Measurements from ENCODE around the gene NOS1AP. TPM values are rescaled to one million over a fixed set of nuclear protein-coding genes. Genes with fewer than 3 reads are reported as not detected.
A peak's percentile ranks its signal among the peaks of the same experiment; 100 is the strongest.

The NOS1AP gene
- total RNA-seq, 1 donor from 2014 or later = 4.9 TPM

DNA sequence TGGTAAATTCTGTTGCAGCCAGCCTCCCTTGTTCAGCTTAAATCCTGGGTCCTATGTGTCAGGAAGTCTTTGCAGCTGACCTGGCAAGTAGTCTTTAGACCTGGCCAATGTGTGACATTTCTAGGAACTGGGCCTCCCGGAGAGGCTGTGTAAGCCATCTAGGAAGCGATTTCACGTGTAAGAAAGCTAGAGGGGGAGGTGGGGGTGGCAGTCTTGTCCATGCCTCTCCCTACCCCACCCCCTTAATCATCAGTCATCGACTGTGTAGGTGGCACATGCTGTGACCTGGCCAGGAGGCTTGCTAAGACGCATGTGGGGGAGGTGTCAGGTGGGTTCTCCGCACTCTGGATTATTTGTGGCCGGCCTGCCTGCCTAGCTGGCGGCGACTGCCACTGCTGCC lies 320.5 kb downstream of the NOS1AP start:
- ATAC-seq (no peak), DNase-seq (no peak)
- TF ChIP-seq, protein P1, sequence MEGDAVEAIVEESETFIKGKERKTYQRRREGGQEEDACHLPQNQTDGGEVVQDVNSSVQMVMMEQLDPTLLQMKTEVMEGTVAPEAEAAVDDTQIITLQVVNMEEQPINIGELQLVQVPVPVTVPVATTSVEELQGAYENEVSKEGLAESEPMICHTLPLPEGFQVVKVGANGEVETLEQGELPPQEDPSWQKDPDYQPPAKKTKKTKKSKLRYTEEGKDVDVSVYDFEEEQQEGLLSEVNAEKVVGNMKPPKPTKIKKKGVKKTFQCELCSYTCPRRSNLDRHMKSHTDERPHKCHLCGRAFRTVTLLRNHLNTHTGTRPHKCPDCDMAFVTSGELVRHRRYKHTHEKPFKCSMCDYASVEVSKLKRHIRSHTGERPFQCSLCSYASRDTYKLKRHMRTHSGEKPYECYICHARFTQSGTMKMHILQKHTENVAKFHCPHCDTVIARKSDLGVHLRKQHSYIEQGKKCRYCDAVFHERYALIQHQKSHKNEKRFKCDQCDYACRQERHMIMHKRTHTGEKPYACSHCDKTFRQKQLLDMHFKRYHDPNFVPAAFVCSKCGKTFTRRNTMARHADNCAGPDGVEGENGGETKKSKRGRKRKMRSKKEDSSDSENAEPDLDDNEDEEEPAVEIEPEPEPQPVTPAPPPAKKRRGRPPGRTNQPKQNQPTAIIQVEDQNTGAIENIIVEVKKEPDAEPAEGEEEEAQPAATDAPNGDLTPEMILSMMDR (IDR thresholded peaks at IDR 0.05) = no peak
- Histone ChIP-seq H3K4me3 (no peak overlapping the region), H3K9me3 (no peaks in the 10 kb centered on the region), H3K27me3 (no peaks in the 10 kb centered on the region), H3K36me3 (no peaks in the 10 kb centered on the region), H3K4me1 (no peaks in the 10 kb centered on the region), H3K27ac (no peak overlapping the region)
- intact Hi-C loops (cut with DNase I) = loop anchor here (10.0 kb wide), 1 partner anchor 335 kb away; no protein-coding TSS in a partner anchor

DNA sequence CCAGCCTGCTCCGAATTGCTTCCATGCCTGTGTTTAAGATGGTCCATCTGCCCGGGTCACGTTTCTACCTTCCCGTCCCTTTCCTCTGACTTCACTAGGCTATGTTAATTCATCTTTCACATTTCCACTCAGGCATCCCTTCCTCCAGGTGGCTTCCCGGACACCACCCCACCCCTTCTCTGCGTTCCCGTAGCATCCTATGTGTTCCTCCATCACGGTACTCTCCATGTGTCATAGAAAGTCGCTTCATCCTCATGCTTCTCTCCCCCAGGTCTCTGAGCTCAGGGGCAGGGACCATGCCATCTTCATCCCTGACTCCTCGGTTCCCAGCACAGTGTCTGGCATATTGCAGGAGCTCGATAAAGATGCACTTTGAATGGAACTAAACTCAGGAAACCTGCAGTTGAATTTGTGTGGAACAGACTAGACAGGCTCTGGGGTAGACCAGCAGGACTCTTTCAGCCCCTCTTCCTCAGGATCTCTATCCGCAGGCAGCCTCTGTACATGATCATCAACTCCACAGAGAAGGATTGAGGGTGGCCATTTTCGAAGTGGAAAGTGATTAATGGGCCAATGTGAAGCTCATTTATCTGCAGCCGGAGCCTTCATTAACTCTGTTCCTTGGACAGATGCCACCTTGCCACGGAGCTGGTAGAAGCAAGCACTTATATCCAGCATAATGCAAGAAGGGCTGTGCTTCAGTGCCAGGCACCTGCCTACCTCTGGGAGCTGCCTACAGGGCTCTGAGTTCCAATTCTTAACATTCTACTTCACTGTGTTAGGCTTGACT lies 321.1 kb downstream of the NOS1AP start:
- intact Hi-C loops (cut with DNase I) = no loop called here
- Histone ChIP-seq H3K4me1 (no peaks in the 10 kb centered on the region), H3K27ac (no peak overlapping the region), H3K4me3 (no peak overlapping the region), H3K36me3 (no peaks in the 10 kb centered on the region), H3K27me3 (no peaks in the 10 kb centered on the region), H3K9me3 (no peaks in the 10 kb centered on the region)
- TF ChIP-seq, protein P1 (IDR thresholded peaks at IDR 0.05) = no peak
- DNase-seq (no peak), ATAC-seq (no peak)

DNA sequence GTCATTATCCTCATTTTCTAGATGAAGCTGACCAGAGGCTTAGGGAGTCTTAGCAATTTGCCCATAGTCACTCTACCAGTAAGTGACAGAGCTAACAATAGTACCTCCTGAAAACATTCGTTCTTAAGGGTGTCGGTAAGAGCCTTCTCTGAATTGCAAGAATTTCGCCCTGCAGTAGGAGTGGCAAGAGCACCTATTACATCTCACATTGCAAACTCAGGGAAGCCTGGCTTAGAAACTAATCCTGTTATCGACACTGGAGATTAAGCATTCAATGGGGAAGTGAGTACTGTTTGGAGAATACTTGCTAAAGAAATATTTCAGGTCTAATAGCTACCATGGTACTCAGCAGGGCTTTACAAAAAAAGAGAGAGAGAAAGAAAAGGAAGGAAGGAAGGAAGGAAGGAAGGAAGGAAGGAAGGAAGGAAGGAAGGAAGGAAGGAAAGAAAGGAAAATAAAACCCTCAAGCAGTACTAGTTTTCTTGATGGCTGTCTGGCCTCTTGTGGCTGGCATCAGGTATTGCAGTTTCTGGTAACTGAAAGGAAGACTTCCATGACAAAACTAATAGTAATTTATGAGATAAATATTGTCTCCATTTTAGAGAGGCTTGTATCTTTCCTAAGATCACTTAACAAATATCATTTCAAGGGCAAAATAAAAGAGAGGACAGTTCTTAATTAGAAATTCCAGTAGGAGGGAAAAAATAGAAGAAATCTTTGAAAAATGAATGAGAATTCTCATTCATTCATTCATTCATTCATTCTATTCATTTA lies 322.5 kb downstream of the NOS1AP start:
- TF ChIP-seq, protein P1 (IDR thresholded peaks at IDR 0.05) = peak; percentile 76
- ATAC-seq (peak; percentile 91), DNase-seq (no peak)
- Histone ChIP-seq H3K27me3 (no peaks in the 10 kb centered on the region), H3K9me3 (no peaks in the 10 kb centered on the region), H3K36me3 (no peaks in the 10 kb centered on the region), H3K4me3 (no peak overlapping the region), H3K27ac (no peak overlapping the region), H3K4me1 (no peaks in the 10 kb centered on the region)
- intact Hi-C loops (cut with DNase I) = no loop called here

DNA sequence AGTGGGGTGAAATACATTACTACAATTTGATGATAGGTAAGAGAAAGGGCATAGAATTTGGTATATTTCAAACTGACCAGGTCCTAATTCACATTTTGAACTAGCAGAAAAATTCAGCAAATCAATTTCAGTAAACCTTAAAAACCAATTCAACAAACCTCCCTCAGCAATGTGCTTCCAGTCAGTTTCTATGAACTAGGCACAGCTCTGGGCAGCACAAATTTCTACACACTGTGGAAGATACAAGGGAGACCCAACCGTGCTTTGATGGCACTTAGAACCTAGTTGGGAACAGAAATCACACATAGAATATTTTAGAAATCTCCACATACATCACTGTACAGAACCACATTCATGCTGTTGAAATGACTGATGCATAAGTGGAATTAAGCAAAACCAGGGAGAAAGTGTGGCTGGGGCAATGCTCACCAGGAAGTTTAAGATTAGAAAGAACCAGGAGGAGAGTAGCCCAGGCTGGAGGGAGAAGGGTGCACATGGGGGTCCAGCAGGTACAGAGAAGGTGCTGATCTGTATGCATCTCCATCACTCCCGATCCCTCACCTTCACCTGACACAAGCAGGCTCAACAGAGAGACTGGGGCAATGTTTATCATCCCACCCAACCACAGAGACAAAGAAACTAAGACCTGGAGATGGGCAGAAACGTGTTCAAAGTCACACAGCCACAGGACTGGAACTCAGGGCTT lies 326.9 kb downstream of the NOS1AP start:
- Histone ChIP-seq H3K4me1 (no peaks in the 10 kb centered on the region), H3K4me3 (no peak overlapping the region), H3K27ac (no peak overlapping the region), H3K36me3 (no peaks in the 10 kb centered on the region), H3K27me3 (no peaks in the 10 kb centered on the region), H3K9me3 (no peaks in the 10 kb centered on the region)
- intact Hi-C loops (cut with DNase I) = no loop called here
- DNase-seq (no peak), ATAC-seq (no peak)
- TF ChIP-seq, protein P1 (IDR thresholded peaks at IDR 0.05) = no peak

DNA sequence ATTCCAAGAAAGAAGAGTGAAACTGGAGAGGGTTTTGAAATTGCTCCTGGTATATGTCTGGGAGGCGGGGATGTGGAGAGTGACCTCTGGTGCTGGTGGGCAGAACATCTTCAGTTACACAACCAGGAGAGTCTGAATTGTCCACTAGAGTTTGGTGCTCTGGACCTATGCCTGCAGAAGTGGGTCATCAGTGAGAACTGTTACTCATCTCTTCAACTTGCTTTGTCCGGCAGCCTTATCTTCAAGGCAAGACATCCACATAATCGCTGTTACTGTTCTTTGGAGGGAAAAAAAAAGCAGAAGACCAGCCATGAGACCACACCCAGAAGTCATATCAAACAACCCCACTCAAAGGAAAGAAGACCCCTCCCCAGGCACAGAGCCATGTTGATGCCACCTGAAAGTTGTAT lies 327.6 kb downstream of the NOS1AP start:
- intact Hi-C loops (cut with DNase I) = no loop called here
- Histone ChIP-seq H3K4me1 (no peaks in the 10 kb centered on the region), H3K27ac (no peak overlapping the region), H3K4me3 (no peak overlapping the region), H3K9me3 (no peaks in the 10 kb centered on the region), H3K27me3 (no peaks in the 10 kb centered on the region), H3K36me3 (no peaks in the 10 kb centered on the region)
- no peak for DNase-seq
- TF ChIP-seq, protein P1 (IDR thresholded peaks at IDR 0.05) = no peak
- no peak for ATAC-seq

Measured in upper lobe of right lung (tissue), 1 donor.